ENCODE data around the gene TFIP11.

Gene TFIP11

GRCh38 chr22:26445577-26446275 lies 66.5 kb downstream of the TFIP11 start:
- DNase-seq = no peak

GRCh38 chr22:26444777-26445176 lies 67.5 kb downstream of the TFIP11 start:
- DNase-seq = no peak

- DNase-seq = no peak
Observed at GRCh38 chr22:26443901-26444690, 68.2 kb downstream of the TFIP11 start.

GRCh38 chr22:26442086-26442756 lies 70.1 kb downstream of the TFIP11 start:
- no peak for DNase-seq
